Hippocampal formation (tissue), 2 donors: Measurements from ENCODE around the gene PRKCZ.
"Not testable (repeated sequence)": the region's sequence is repeated elsewhere in the genome, so short reads cannot be mapped to it uniquely, and the experiment has no call there.

Source experiments
- DNase-seq, 2 donors: peaks; one replicate each; lab custom pipeline; 2025; lab: John Stamatoyannopoulos, UW

The PRKCZ gene

GRCh38 chr1:2135941-2136340 is 85.7 kb downstream of the PRKCZ start:
- DNase-seq: no peak

DNA sequence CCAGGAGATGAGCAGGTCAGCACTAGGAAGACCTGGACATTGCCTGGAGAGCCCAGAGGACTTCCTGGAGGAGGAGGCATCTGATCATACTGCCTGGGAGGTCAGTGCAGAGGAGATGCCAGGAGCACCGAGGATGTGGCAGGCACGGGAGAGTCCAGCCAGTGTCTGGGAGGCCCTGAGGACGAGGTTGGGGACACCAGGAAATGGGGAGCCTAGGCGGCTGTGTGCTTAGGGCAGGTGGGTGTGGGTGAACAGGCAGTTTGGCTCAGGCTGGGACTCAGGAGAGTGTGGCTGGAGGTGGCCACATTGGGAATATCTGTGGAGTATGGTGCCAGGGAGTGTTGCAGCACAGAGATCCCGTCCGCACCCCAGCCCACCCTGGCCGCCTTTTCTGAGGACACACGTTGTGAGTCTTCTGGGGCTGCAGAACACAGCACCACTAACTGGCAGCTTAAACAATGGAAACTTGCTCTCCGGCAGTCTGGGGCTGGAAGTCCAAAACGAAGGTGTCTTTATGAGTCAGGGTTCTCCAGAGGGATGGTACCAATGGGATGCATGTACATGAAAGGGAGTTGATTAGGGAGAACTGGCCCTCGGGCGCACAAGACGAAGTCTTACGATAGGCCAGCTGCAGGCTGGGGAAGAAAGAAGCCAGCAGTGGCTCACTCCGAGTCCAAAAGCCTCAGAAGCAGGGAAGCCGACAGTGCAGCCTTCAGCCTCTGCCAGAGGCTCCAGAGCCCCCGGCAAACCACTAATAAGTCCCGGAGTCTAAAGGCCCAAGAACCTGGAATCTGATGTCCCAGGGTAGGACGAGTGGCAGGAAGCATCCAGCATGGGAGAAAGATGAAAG is 86.4 kb downstream of the PRKCZ start:
- no peak for DNase-seq

- DNase-seq: no peak
These were observed 87.3 kb downstream of the PRKCZ start for GRCh38 chr1:2137257-2138121.

GRCh38 chr1:2139156-2139555 is 88.9 kb downstream of the PRKCZ start:
- not testable (repeated sequence) for DNase-seq

- DNase-seq: no peak
These were observed 90.8 kb downstream of the PRKCZ start for GRCh38 chr1:2141025-2141424.

DNA sequence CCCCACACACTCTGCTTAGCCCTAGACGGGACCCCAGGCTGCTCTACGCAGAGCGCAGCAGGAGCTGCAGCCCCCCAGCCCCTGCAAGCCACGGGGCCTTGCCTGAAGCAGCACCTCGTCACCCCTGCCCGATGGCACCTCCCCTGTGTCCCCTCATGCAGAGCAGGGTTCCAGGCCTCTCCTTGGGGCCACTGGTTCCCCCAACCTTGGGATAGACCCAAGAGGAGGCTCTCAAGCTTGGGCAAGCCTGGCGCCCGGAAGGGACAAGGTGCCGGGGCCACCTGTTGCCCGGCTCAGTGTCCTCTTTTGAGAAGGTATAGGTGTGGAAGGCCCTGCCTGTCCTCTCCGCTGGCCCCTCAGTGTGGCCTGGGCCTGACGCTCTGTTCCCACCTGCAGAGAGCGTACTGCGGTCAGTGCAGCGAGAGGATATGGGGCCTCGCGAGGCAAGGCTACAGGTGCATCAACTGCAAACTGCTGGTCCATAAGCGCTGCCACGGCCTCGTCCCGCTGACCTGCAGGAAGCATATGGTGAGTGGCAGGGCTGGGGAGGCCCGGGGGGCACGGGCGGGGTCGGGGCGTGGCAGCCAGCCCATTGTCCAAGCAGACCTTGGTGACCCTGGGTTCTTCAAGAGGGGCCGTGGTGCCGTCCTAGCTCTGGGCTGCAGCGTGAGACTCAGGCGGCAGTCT is 93.7 kb downstream of the PRKCZ start:
- DNase-seq: no peak

DNA sequence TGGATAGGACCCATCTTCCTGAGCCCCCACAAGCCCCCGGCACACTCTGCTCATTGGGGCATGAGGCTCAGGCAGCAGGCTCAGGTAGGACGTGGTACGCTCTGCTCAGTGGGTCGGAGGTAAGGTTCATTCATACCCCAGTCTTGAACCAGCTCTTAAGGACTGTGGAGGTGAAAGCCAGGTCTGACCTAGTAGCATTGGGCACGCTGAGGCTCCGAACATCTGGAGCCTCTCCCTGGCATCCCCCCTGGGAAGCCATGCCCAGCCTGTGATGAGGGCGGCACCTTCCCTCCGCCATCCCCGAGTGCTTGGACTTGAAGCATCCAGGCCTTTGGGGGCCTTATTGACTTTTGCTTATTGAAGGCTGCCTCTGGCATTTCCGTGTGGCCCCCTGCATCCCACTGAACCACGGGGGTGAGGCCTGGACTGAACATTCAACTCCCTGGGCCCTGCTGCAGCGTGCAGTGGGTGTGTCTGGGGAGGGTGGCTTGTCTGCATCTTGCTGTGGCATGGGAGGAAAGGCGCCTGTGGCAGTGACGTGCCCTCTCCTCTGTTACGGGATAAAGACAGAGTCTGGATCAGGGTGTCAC is 94.4 kb downstream of the PRKCZ start:
- no peak for DNase-seq

GRCh38 chr1:2145946-2146835 is 96.0 kb downstream of the PRKCZ start:
- DNase-seq: no peak

DNA sequence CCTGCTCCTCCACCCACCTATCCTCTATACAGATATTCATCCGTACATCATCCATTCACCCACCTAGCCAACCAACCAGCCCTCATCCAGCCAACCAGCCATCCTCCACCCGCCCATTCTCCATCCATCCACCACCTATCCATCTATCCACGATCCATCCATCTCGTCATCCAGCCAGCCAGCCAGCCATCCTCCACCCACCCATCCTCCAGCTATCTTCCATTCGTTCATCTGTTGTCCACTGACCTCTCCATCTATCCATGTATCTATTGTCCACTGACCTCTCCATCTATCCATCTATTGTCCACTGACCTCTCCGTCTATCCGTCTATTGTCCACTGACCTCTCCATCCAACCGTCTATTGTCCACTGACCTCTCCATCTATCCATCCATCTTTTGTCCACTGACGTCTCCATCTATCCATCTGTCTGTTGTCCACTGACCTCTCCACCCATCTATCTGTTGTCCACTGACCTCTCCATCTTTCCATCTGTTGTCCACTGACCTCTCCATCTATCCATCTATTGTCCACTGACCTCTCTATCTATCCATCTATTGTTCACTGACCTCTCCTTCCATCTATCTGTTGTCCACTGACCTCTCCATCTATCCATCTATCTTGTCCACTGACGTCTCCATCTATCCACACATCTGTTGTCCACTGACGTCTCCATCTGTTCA is 96.8 kb downstream of the PRKCZ start:
- no peak for DNase-seq

- not testable (repeated sequence) for DNase-seq
These were observed 97.7 kb downstream of the PRKCZ start for GRCh38 chr1:2147869-2148268.

- DNase-seq: no peak
These were observed 98.5 kb downstream of the PRKCZ start for GRCh38 chr1:2148691-2149090.

GRCh38 chr1:2150801-2151200 is 100.6 kb downstream of the PRKCZ start:
- no peak for DNase-seq

GRCh38 chr1:2151252-2151651 is 101.0 kb downstream of the PRKCZ start:
- DNase-seq: no peak

GRCh38 chr1:2151911-2152310 is 101.7 kb downstream of the PRKCZ start:
- no peak for DNase-seq

GRCh38 chr1:2152954-2153353 is 102.7 kb downstream of the PRKCZ start:
- peak in 1 of 2 donors; percentile 7 for DNase-seq

DNA sequence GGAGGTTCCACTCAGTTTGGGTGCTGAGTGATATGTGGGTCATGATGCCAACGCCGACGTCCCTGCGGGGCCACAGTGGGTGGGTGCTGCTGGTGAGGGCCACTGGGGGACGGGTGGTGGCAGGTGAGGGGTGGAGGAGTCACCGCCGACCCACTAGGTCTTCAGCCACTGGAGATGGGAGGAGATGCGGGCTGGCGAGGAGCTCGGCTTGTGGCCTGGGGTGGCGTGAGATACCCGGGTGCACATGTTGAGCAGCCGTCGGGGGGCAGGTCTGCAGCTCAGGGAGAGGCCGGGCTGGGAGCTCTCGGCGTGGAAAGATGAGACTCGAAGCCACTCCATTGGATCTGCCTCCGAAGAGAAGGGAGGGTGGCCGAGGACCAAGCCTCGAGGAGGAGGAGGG is 103.8 kb downstream of the PRKCZ start:
- DNase-seq: no peak

DNA sequence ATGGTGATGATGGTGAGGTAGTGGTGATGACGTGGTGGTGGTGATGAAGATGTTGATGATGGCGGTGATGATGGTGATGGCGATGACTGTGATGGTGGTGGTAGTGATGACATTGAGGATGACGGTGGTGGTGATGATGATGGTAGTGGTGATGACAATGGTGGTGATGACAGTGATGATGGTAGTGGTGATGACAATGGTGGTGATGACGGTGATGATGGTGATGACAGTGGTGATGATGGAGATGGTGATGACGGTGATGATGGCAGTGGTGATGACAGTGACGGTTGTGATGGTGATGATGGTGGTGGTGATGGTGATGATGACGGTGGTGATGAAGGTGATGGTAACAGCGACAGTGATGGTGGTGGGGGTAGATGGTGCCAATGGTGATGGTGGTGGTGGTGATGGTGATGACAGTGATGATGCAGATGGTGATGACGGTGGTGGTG is 105.0 kb downstream of the PRKCZ start:
- DNase-seq: no peak

DNA sequence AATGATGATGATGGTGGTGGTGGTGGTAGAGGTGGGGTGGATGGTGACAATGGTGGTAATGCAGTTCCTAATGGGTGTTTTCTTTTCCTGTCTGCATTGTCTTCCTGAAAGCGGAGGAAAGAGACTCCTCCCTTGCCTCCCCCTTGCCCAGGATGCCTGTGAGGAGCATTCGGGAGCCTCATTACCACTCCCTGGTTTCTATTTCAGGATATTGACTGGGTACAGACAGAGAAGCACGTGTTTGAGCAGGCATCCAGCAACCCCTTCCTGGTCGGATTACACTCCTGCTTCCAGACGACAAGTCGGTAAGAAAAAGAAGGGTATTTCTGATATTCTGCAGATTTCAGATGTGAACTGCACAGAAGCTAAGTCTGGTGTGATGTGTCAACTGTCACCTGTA is 105.6 kb downstream of the PRKCZ start:
- DNase-seq: no peak

GRCh38 chr1:2156866-2157265 is 106.7 kb downstream of the PRKCZ start:
- DNase-seq: no peak

- no peak for DNase-seq
These were observed 107.6 kb downstream of the PRKCZ start for GRCh38 chr1:2157856-2158255.
